ENCODE results near the gene CC2D2A.

CC2D2A gene

DNA sequence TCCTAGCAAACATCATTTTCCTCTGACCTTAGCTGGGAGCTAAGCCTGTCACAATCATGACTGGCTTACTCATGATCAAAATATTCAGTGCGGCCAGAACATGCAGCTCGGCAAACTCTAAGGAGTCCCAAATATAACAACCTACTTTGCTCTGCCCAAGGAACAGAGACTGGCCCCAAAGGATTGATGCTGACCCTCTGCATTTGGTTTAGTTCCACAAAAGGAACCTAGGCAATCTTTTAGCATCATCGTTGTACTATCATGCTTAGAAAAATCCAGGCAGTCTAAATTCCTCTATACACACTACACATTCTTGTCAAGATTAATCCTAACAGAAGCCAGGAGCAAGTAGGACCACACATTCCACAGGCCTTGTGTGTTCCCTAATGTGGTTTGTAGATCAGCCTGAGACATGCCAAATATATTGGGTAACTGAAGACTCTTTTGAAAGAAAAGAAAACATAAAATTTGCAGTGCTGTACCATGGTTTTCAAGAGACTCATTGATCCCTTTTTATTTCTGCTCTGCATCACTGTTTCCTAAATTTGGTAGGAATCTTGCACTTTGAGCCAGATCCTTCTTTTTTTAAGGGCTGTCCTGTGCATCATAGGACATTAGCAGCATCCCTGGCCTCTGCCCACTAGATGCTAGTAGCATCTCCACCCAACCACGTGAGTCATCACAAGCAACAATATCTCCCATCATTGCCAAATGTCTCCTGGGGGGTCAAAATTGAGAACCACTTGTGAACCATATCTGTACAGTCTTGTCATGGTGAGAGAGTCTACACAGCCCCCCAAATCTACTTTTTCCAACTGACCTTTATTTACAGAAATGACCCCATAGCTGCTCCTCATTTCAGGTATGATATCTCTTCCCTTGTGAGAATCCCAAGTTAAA, 17.6 kb upstream of the CC2D2A start:
- H3K4me3 ChIP-seq = no peak overlapping the region
- no peak for DNase-seq (ENCODE audit: low read depth, low spot score)
- TF ChIP-seq POLR2AphosphoS5 (IDR thresholded peaks at IDR 0.05; ENCODE audit: borderline replicate concordance, low read depth, low read length) (no peak), EZH2 (IDR thresholded peaks at IDR 0.05) (no peak), FOXP2 (optimal IDR thresholded peaks at IDR 0.05; ENCODE audit: control extremely low read depth, extremely low read length, insufficient read depth) (no peak)
- H3K9ac ChIP-seq (ENCODE audit: insufficient read length) = no peak overlapping the region
- H3K27ac ChIP-seq = no peak overlapping the region
- H3K9me3 ChIP-seq (ENCODE audit: low read depth, low read length) = no peaks in the 10 kb centered on the region
- H3K36me3 ChIP-seq (ENCODE audit: insufficient read depth, low read length) = no peaks in the 10 kb centered on the region

DNA sequence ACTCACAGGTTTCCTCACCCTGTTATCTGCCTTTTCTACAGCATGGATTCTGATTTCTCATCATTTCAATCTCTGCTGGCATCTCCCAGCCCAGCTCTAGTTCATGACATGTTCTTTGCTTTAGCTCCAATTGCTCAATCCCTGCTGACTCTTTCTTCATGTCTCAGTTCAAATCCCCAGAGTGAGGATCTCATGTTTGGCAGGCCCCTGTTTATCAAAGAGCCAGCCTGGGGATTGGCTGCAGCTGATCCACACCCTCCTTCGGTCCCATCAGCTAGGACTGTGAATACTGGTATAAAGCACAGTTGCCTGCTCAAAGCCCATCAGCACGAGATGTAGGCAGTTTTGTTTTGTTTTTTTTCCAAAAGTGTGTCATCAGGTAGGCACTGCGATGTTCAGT, 14.4 kb upstream of the CC2D2A start:
- Histone ChIP-seq H3K9ac (ENCODE audit: insufficient read length) (no peak overlapping the region), H3K9me3 (ENCODE audit: low read depth, low read length) (no peaks in the 10 kb centered on the region), H3K27ac (no peak overlapping the region), H3K36me3 (ENCODE audit: insufficient read depth, low read length) (no peaks in the 10 kb centered on the region), H3K4me3 (no peak overlapping the region)
- no peak for DNase-seq (ENCODE audit: low read depth, low spot score)
- TF ChIP-seq FOXP2 (optimal IDR thresholded peaks at IDR 0.05; ENCODE audit: control extremely low read depth, extremely low read length, insufficient read depth) (no peak), EZH2 (IDR thresholded peaks at IDR 0.05) (no peak), POLR2AphosphoS5 (IDR thresholded peaks at IDR 0.05; ENCODE audit: borderline replicate concordance, low read depth, low read length) (no peak)

DNA sequence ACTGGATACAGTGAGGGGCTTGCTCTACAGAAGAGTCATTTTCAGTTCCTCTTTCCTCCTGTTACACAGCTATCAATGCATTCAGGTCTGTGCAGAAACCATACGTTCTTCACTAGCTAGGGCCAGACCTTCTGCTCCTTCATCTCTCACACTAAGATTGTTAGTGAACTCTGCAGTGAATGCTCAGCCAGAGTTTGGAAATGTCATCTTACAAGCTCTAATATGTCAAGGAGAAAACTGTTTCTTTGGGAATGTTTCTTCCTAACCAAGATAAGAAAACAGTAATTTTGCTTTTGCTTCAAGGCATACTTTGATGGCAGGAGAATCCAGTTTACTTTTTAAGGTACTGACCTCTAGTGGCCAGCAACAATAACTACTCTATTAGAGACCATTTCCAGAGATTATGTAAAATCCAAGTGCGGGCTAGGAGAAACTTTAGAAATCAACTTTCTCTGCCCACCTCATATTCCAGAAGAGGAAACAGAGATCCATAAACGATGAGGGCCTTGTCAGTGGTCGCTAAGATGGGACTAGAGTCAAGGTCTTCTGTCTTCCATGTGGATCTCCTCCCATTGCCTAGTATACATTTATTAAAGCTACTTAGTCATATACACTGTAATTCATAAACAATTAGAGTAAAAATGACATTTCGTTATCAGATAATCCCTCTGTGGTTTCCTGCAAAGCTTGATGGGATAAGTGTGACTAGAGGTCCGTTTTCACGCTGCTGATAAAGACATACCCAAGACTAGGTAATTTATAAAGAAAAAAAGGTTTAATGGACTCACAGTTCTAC, 12.1 kb upstream of the CC2D2A start:
- Histone ChIP-seq H3K4me3 (peak overlapping the region; percentile 38; the same call in 1 of the 2 replicates), H3K9ac (ENCODE audit: insufficient read length) (no peak overlapping the region), H3K27ac (no peak overlapping the region), H3K36me3 (ENCODE audit: insufficient read depth, low read length) (no peaks in the 10 kb centered on the region), H3K9me3 (ENCODE audit: low read depth, low read length) (no peaks in the 10 kb centered on the region)
- TF ChIP-seq POLR2AphosphoS5 (IDR thresholded peaks at IDR 0.05; ENCODE audit: borderline replicate concordance, low read depth, low read length) (no peak), EZH2 (IDR thresholded peaks at IDR 0.05) (no peak)
- peak; percentile 34 for DNase-seq (ENCODE audit: low read depth, low spot score)

DNA sequence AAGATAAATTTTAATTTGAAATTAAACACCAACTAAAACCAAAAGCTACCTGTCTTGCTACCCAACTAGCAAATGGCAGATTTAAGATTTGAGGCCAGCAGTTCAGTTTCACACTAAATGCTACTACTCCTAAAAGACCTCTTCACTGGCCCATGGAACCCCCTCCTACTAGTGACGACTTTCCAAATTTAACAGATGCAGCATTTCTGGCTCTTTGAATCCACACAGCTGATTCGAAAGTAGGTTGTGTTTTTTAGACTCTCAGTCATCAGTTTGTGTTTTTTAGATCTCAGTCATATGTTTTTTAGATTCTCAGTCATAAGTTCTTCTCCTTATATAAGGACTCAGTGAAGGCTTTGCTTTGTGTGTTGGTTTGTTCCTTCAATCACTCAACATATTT, 11.1 kb upstream of the CC2D2A start:
- no peak for DNase-seq (ENCODE audit: low read depth, low spot score)
- H3K27ac ChIP-seq = no peak overlapping the region
- TF ChIP-seq FOXP2 (optimal IDR thresholded peaks at IDR 0.05; ENCODE audit: control extremely low read depth, extremely low read length, insufficient read depth) (no peak), EZH2 (IDR thresholded peaks at IDR 0.05) (no peak), POLR2AphosphoS5 (IDR thresholded peaks at IDR 0.05; ENCODE audit: borderline replicate concordance, low read depth, low read length) (no peak)
- H3K9me3 ChIP-seq (ENCODE audit: low read depth, low read length) = no peaks in the 10 kb centered on the region
- H3K9ac ChIP-seq (ENCODE audit: insufficient read length) = no peak overlapping the region
- no peaks in the 10 kb centered on the region for H3K36me3 ChIP-seq (ENCODE audit: insufficient read depth, low read length)
- H3K4me3 ChIP-seq = no peak overlapping the region

DNA sequence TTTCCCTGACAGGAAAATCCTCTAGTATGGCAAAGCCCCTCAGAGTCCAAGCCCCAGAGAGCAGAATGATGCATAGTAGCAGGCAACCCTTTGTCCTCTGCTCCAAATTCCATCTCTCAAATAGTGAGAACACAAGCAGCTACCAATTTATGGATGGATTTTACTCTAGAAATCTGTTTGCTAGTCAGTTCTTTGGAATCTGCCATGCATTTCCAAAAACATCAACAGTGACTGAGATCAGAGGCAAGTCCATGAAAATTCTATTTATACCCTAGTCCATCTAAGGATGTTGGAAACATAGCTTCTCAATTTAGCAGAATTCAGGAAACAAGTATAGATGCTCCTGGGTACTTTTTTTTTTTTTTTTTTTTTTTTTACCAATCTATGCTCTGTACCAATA, 10.0 kb upstream of the CC2D2A start:
- Histone ChIP-seq H3K36me3 (ENCODE audit: insufficient read depth, low read length) (no peaks in the 10 kb centered on the region), H3K4me3 (no peak overlapping the region), H3K27ac (no peak overlapping the region), H3K9me3 (ENCODE audit: low read depth, low read length) (no peaks in the 10 kb centered on the region), H3K9ac (ENCODE audit: insufficient read length) (no peak overlapping the region)
- DNase-seq (ENCODE audit: low read depth, low spot score) = no peak
- TF ChIP-seq EZH2 (IDR thresholded peaks at IDR 0.05) (no peak), POLR2AphosphoS5 (IDR thresholded peaks at IDR 0.05; ENCODE audit: borderline replicate concordance, low read depth, low read length) (no peak), FOXP2 (optimal IDR thresholded peaks at IDR 0.05; ENCODE audit: control extremely low read depth, extremely low read length, insufficient read depth) (no peak)

DNA sequence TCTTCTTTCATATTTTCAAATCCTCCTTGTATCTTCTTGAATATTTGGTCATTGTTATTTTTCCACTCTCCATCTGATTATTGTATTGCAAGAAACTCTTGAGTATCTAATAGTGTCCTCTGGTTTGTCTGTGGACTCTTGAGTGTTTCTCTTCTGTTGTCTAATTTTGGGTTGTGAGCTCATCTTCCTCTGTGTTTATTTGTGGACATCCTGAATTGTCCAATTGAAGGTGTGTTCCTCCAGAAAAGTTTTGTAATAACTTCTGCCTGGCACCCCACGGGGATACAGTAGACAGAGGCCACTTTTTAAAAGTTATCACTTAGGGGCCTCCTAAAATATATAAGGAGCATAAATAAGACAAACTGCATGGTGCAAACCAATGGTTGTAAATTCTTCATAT, 3.1 kb upstream of the CC2D2A start:
- no peak for TF ChIP-seq FOXP2 (optimal IDR thresholded peaks at IDR 0.05; ENCODE audit: control extremely low read depth, extremely low read length, insufficient read depth)
- no peak for TF ChIP-seq EZH2 (IDR thresholded peaks at IDR 0.05)
- no peak for TF ChIP-seq POLR2AphosphoS5 (IDR thresholded peaks at IDR 0.05; ENCODE audit: borderline replicate concordance, low read depth, low read length)
- Histone ChIP-seq H3K9me3 (ENCODE audit: low read depth, low read length) (no peaks in the 10 kb centered on the region), H3K4me3 (no peak overlapping the region), H3K9ac (ENCODE audit: insufficient read length) (no peak overlapping the region), H3K27ac (no peak overlapping the region), H3K36me3 (ENCODE audit: insufficient read depth, low read length) (no peaks in the 10 kb centered on the region)
- no peak for DNase-seq (ENCODE audit: low read depth, low spot score)

DNA sequence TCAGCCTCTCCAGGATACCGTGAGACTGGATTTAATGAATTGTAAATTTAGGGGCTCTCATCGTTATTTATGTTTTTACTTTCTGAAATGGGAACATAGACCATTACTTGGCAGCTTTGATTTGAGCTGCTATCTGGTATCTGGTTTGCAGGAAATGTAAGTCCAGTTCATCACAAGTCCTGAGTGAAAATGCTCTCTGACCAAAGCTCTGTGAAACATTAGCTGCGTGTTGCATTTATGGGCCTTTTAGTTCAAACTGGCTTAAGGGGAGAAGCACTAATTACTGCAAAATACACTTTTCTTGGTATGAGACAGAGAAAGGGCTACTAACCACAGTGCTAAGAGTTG, 420 bp downstream of the CC2D2A start:
- Histone ChIP-seq H3K9ac (ENCODE audit: insufficient read length) (no peak overlapping the region), H3K4me3 (no peak overlapping the region), H3K27ac (no peak overlapping the region), H3K9me3 (ENCODE audit: low read depth, low read length) (no peaks in the 10 kb centered on the region), H3K36me3 (ENCODE audit: insufficient read depth, low read length) (no peaks in the 10 kb centered on the region)
- no peak for DNase-seq (ENCODE audit: low read depth, low spot score)
- TF ChIP-seq EZH2 (IDR thresholded peaks at IDR 0.05) = no peak
- no peak for TF ChIP-seq POLR2AphosphoS5 (IDR thresholded peaks at IDR 0.05; ENCODE audit: borderline replicate concordance, low read depth, low read length)
- no peak for TF ChIP-seq FOXP2 (optimal IDR thresholded peaks at IDR 0.05; ENCODE audit: control extremely low read depth, extremely low read length, insufficient read depth)

DNA sequence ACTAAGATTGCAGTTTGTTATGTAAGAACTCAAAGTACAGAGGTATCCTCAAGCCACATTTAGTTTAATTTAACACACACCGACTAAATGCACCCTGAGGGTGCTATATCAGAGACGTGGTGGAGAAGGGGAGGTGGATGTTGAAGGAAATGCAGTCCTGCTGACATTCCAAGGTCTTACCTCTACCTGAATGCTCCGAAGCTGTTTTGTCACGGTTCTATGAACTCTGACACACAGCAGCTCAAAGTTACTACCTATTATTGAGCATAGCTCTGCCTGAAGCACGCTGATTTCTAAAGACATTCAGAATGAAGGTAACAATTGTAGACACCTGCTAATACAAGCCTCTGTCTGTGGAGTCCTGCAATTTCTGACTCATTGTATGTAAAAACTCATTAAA, 6.7 kb downstream of the CC2D2A start:
- H3K4me3 ChIP-seq = no peak overlapping the region

More for the DNA sequence above, 6.7 kb downstream of the CC2D2A start:
- Histone ChIP-seq H3K36me3 (ENCODE audit: insufficient read depth, low read length) (no peaks in the 10 kb centered on the region), H3K9ac (ENCODE audit: insufficient read length) (no peak overlapping the region), H3K27ac (no peak overlapping the region), H3K9me3 (ENCODE audit: low read depth, low read length) (no peaks in the 10 kb centered on the region)
- no peak for DNase-seq (ENCODE audit: low read depth, low spot score)
- TF ChIP-seq POLR2AphosphoS5 (IDR thresholded peaks at IDR 0.05; ENCODE audit: borderline replicate concordance, low read depth, low read length) (no peak), EZH2 (IDR thresholded peaks at IDR 0.05) (no peak), FOXP2 (optimal IDR thresholded peaks at IDR 0.05; ENCODE audit: control extremely low read depth, extremely low read length, insufficient read depth) (no peak)
